CD4-positive, alpha-beta T cell treated with Interleukin-17A for 1 hour (primary cell): ENCODE results near the gene PRR23A.

ENCODE experiments used
- DNase-seq: peaks from one replicate; pipeline ENCODE4 v3.0.0-alpha.2; 2020

PRR23A gene

GRCh38 chr3:138971766-138972320 lies 34.2 kb downstream of the PRR23A start:
- DNase-seq, result no peak

DNA sequence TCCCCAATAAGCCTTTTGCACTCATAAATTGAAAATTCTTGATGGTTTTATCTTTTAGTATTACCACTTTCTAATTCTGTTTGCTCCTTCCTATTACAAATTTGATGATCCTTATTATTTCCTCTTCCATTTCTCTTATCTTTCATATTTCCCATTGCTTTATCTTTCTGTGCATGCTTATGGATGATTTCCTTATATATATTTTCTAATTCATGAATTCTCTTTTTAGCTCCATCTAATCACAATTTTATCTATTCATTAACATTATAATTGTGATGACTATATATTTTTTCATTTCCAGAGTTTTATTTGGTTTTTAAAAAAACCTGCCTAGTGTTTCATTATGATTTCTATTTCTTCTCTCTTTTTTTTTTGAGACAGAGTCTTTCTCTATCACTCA lies 41.1 kb downstream of the PRR23A start:
- DNase-seq, result no peak

- no peak for DNase-seq
Measured at GRCh38 chr3:138964264-138964663, 41.8 kb downstream of the PRR23A start.

DNA sequence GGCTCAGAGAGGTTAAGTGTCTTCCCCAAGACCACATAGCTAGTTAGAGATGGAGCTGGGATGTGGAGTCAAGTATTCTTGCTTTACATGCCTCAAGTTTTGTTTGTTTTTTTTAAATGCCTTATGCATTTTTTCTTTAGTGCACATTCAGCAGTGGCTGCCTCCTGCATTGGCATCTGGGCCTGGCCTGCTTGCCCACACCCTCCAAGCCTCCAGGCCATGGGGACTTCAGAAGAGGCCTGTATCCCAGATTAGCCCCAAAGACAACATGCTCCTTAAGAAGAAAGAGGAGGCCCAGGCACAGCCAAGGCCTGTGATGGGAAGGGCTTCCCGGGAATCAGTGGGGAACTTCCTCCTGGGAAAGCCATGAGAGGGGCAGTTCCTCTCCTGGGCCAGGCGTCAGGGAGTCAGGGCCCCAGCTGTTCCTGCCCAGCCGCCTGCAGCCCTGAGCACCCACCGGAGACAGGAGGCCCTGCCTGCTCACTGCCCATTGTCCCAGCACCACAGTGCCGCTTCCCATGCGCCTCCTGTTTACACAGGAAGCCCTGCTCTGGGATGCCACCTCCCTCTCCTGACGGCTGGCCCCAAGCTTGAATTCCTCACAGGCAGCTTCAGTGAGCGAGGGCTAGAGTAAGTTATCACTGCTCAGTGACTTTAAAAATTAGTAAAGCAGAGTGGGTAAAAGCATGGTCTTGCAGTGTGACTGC lies 43.1 kb downstream of the PRR23A start:
- DNase-seq, result no peak

DNA sequence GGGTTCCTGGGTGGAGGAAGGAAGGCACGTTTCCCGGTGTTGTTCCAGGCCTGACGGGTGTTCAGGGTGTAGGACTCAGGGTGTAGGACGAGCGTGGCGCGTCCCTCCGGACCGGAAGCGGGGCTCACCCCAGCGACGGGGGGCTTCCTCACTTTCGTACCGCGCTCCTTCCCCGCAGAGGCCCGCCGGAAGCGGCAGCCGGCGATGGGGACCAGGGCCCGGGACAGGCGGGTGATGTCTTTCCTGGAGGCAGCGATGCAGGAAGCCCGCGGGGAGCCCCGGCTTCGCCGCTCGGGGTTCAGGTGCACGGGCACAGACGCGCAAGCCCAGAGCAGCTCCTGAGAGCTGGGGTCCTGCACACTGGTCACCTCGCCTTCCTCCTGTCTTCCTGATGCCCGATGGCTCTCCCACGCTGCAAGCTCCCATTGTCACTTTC lies 45.6 kb downstream of the PRR23A start:
- DNase-seq, result no peak
